GM12874 (cell line): ENCODE measurements around the gene AGBL4.
A peak's percentile ranks its signal among the peaks of the same experiment; 100 is the strongest.

Experiments used
- TF ChIP-seq, protein P1 (sequence below): IDR thresholded peaks from 2 replicates; pipeline ENCODE4 v1.5.1; 2011; ENCODE audit warnings: low read depth, mild to moderate bottlenecking, control low read depth, low read length, moderate library complexity; ENCODE audit not compliant: insufficient read depth

Gene AGBL4

DNA sequence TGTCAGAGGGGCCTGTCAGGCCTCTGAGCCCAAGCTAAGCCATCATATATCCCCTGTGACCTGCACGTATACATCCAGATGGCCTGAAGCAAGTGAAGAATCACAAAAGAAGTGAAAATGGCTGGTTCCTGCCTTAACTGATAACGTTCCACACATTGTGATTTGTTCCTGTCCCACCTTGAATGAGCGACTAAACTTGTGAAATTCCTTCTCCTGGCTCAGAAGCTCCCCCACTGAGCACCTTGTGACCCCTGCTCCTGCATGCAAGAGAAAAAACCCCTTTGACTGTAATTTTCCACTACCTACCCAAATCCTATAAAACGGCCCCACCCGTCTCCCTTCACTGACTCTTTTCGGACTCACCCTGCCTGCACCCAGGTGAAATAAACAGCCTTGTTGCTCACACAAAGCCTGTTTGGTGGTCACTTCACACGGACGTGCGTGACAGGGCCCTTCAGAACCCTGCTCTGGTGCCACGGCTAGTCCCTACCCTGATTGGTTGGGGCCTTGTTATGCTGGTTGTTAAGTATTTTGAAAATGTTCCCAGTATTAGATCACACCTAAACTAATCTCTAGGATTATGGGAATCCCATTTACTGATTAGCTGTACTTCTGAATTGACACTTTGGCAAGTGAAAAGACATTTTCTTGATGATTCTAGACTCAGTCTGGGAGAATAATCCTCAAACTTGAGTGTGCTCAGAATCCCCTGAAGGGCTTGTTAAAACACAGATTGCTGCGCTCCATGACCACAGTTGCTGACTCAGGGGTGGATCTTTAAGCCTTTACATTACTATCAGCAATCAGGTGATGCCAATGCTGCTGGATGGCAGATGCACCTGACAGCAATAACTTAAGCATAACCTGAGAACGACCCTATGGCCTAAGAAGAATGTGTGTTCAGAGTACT is 1523.0 kb downstream of the AGBL4 start:
- TF ChIP-seq, protein P1, sequence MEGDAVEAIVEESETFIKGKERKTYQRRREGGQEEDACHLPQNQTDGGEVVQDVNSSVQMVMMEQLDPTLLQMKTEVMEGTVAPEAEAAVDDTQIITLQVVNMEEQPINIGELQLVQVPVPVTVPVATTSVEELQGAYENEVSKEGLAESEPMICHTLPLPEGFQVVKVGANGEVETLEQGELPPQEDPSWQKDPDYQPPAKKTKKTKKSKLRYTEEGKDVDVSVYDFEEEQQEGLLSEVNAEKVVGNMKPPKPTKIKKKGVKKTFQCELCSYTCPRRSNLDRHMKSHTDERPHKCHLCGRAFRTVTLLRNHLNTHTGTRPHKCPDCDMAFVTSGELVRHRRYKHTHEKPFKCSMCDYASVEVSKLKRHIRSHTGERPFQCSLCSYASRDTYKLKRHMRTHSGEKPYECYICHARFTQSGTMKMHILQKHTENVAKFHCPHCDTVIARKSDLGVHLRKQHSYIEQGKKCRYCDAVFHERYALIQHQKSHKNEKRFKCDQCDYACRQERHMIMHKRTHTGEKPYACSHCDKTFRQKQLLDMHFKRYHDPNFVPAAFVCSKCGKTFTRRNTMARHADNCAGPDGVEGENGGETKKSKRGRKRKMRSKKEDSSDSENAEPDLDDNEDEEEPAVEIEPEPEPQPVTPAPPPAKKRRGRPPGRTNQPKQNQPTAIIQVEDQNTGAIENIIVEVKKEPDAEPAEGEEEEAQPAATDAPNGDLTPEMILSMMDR = no peak

GRCh38 chr1:48499211-48499735 is 1524.5 kb downstream of the AGBL4 start:
- TF ChIP-seq, protein P1 = no peak

DNA sequence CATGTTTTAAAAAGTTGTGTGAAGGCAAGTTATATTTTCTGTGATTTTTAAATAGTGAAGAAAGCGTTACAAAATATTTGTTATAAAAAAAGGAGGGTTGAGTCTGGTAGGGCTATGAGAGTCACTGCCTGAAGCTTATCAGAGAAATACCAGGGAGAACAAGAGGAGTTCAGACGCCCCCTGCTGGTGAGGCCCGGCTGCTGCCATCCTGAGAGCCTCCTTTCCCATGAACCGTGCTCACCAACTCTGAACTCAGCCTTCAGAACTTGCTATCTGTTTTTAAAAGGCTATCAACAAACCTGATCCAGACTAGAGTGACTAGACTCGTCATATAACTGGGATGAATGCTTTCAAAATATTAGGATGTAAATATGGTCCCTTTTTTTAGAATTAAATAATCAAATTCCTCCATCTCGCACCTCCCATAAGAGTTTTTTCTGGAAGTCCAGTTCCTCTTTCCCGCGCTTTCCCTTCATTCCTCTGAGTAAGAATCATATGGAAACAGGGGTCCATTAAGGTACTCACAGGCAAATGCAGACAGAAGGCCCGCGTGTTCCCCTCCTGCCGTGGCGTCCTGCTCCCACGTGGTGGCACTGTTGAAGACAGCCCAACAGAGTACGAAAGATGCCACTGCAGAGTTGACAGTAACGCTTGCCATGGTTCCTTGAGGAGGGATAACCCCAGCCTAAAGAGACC is 1525.5 kb downstream of the AGBL4 start:
- TF ChIP-seq, protein P1 = peak; percentile 92

DNA sequence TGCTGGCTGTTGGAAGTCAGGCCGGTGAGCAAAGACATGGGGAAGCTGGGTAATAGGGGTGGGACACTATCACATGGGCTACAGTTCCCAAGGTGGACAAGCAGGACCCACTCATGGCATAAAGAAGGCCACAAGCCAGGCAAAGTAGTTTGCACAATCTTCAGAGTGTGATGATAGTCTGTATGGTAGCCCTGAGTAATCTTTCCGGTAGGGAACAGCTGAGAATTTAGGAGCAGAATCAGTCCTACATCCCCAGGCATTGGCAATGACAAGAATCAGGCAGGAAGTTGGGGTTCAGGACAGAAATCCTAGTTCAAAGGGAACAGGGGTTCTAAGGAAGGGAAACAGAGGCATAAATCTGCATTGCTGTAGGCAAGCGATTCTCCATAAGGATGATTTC is 1527.8 kb downstream of the AGBL4 start:
- TF ChIP-seq, protein P1 = no peak

DNA sequence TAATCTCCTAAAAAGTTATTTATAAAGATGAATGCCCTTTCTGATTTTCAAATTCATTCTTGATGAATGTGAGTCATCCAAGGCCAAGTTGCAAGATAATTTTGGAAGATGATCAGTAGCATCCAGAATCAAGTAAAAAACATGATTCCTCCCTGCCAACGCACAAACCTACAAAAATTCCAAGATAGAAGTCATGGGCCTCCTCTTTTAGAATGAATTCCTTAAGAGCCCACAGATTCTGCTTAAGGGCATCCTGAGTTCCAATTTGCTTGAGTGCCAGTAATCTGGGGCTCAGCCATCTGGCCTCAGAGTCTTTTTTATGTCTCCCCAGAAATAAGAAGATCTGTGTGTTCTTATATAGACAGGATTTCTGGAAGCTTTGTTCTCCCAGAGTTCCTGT is 1528.6 kb downstream of the AGBL4 start:
- TF ChIP-seq, protein P1 = no peak

GRCh38 chr1:48493970-48494769 is 1529.6 kb downstream of the AGBL4 start:
- TF ChIP-seq, protein P1 = no peak
